Measurements from ENCODE around the gene DEPP1. TPM values are rescaled to one million over a fixed set of nuclear protein-coding genes. Genes with fewer than 3 reads are reported as not detected.

Gene DEPP1
- polyA plus RNA-seq, 2 of the 4 experiments (the other 2 are of a cell fraction) = 0.46 to 0.92 TPM

GRCh38 chr10:44928462-44928861, 50.1 kb downstream of the DEPP1 start:
- H3K9me3 ChIP-seq = no peaks in the 10 kb centered on the region
- no peak overlapping the region for H3K27ac ChIP-seq
- TF ChIP-seq MAZ (IDR thresholded peaks at IDR 0.05; ENCODE audit: borderline replicate concordance, low read depth, low read length) (no peak), CHD4 (IDR thresholded peaks at IDR 0.05; ENCODE audit: borderline replicate concordance) (no peak), TFCP2L1 (CRISPR knock-in tag; IDR thresholded peaks at IDR 0.05) (no peak), KDM5A (IDR thresholded peaks at IDR 0.05) (no peak), HEYL (CRISPR knock-in tag; IDR thresholded peaks at IDR 0.05) (no peak), HES2 (IDR thresholded peaks at IDR 0.05) (no peak), GATA3 (IDR thresholded peaks at IDR 0.05; ENCODE audit: borderline replicate concordance) (no peak), NPAS2 (CRISPR knock-in tag; IDR thresholded peaks at IDR 0.05; ENCODE audit: borderline replicate concordance) (no peak), PHF8 (IDR thresholded peaks at IDR 0.05; ENCODE audit: borderline replicate concordance, low read depth) (no peak), RCOR1 (IDR thresholded peaks at IDR 0.05; ENCODE audit: low read depth, low read length) (no peak)
- FAIRE-seq = no peak
- no peak overlapping the region for H3K4me2 ChIP-seq
- no peaks in the 10 kb centered on the region for H3K4me1 ChIP-seq
- ChIA-PET CTCF (interaction anchor here (1.8 kb wide), 1 partner anchor 48 kb away, joined by 5 read pairs; no protein-coding TSS in a partner anchor), POLR2A (no interaction called here)
- ATAC-seq = no peak
- no peak for DNase-seq (ENCODE audit: low read depth in 1 of 2, low spot score in 1 of 2)
- no peak overlapping the region for H3K4me3 ChIP-seq

GRCh38 chr10:44927352-44927751, 51.3 kb downstream of the DEPP1 start:
- no peaks in the 10 kb centered on the region for H3K4me1 ChIP-seq
- WGBS (ENCODE audit: missing lambda C conversion rate) = 71% methylated on average over 1 of the region's 2 CpGs
- FAIRE-seq (no peak), DNase-seq (ENCODE audit: low read depth in 1 of 2, low spot score in 1 of 2) (no peak), ATAC-seq (no peak)
- ChIA-PET POLR2A (no interaction called here), CTCF (no interaction called here)
- no peak overlapping the region for H3K27ac ChIP-seq
- no peak overlapping the region for H3K4me3 ChIP-seq
- TF ChIP-seq ZFP36 (IDR thresholded peaks at IDR 0.05; ENCODE audit: borderline replicate concordance, partially characterized antibody) (no peak), NR3C1 (IDR thresholded peaks at IDR 0.05) (no peak), HMGXB4 (CRISPR knock-in tag; IDR thresholded peaks at IDR 0.05; ENCODE audit: borderline replicate concordance) (no peak), ELK1 (IDR thresholded peaks at IDR 0.05; ENCODE audit: low read depth, low read length) (no peak), RAD21 (conservative IDR thresholded peaks at IDR 0.05 in 1 of 2, IDR thresholded peaks at IDR 0.05 in 1 of 2) (no peak), ZSCAN20 (CRISPR knock-in tag; IDR thresholded peaks at IDR 0.05) (no peak), EP300 (IDR thresholded peaks at IDR 0.05) (no peak), SREBF2 (IDR thresholded peaks at IDR 0.05) (no peak), KDM5A (IDR thresholded peaks at IDR 0.05) (no peak), USF2 (IDR thresholded peaks at IDR 0.05) (no peak), RNF2 (IDR thresholded peaks at IDR 0.05; ENCODE audit: borderline replicate concordance, low read depth) (no peak), POLR2A (IDR thresholded peaks at IDR 0.05; ENCODE audit: low read length) (no peak), CHD4 (IDR thresholded peaks at IDR 0.05; ENCODE audit: borderline replicate concordance) (no peak), TFCP2L1 (CRISPR knock-in tag; IDR thresholded peaks at IDR 0.05) (no peak), TP53 (CRISPR knock-in tag; IDR thresholded peaks at IDR 0.05) (no peak)
- H3K4me2 ChIP-seq = no peak overlapping the region
- H3K9me3 ChIP-seq = no peaks in the 10 kb centered on the region
